Liver (tissue), 9 donors: ENCODE measurements around the gene MTMR6. TPM values are rescaled to one million over a fixed set of nuclear protein-coding genes. Genes with fewer than 3 reads are reported as not detected.

Experiments
- DNase-seq: peaks from one replicate; pipeline ENCODE4 v3.0.0-alpha.2; 2017; ENCODE audit warnings: low spot score
- H3K27ac ChIP-seq, 2 donors: one replicate each; pipeline ENCODE4 v1.7.0; 2013; ENCODE audit warnings: inconsistent platforms in 2 of 2, low read length in 2 of 2, control low read depth in 1 of 2, low read depth in 1 of 2, mild to moderate bottlenecking in 1 of 2
- H3K27me3 ChIP-seq, 4 donors: one replicate each; pipeline versions ENCODE4 v1.6.1 to v1.7.0; 2013; ENCODE audit warnings: low read length in 3 of 4, inconsistent platforms in 1 of 4, mild to moderate bottlenecking in 1 of 4, moderate library complexity in 1 of 4; ENCODE audit not compliant: control insufficient read depth in 4 of 4, insufficient read depth in 4 of 4
- H3K36me3 ChIP-seq, 4 donors: one replicate each; pipeline versions ENCODE4 v1.6.1 to v1.7.0; 2013; ENCODE audit warnings: low read length in 3 of 4, mild to moderate bottlenecking in 3 of 4, low read depth in 1 of 4, moderate library complexity in 1 of 4; ENCODE audit not compliant: control insufficient read depth in 4 of 4, insufficient read depth in 3 of 4
- H3K4me1 ChIP-seq, 4 donors: one replicate each; pipeline versions ENCODE4 v1.6.1 to v1.7.0; 2013; ENCODE audit warnings: low read length in 3 of 4, mild to moderate bottlenecking in 3 of 4, moderate library complexity in 1 of 4; ENCODE audit not compliant: control insufficient read depth in 4 of 4, insufficient read depth in 4 of 4
- H3K4me3 ChIP-seq, 3 donors: one replicate each; pipeline versions ENCODE4 v1.6.1 to v1.7.0; 2013; ENCODE audit warnings: low read length in 3 of 3, control low read depth in 1 of 3, low read depth in 1 of 3, mild to moderate bottlenecking in 1 of 3
- H3K9ac ChIP-seq, 2 donors: one replicate each; pipeline ENCODE4 v1.7.0; 2013; ENCODE audit warnings: low read length in 2 of 2, mild to moderate bottlenecking in 2 of 2, moderate library complexity in 2 of 2, control low read depth in 1 of 2, low read depth in 1 of 2
- H3K9me3 ChIP-seq, 4 donors: one replicate each; pipeline versions ENCODE4 v1.6.1 to v1.7.0; 2013; ENCODE audit warnings: low read length in 3 of 4; ENCODE audit not compliant: control insufficient read depth in 4 of 4
- CTCF ChIP-seq: fragments of 150-350 bp; IDR thresholded peaks from 2 replicates; pipeline ENCODE4 v1.5.1; 2017; ENCODE audit warnings: improper control_type of control experiment, low read depth, low read length; ENCODE audit not compliant: missing input control
- EGR1 ChIP-seq, 2 donors: IDR thresholded peaks; 2 replicates each; pipeline ENCODE4 v1.6.1; 2016 to 2018; ENCODE audit warnings: antibody characterized with exemption in 2 of 2, low read depth in 2 of 2
- FOXA1 ChIP-seq: IDR thresholded peaks from 2 replicates; pipeline ENCODE4 v1.6.1; 2016; ENCODE audit warnings: antibody characterized with exemption
- FOXA2 ChIP-seq: IDR thresholded peaks from 2 replicates; pipeline ENCODE4 v1.6.1; 2016; ENCODE audit warnings: antibody characterized with exemption
- HNF4A ChIP-seq, 2 donors: conservative IDR thresholded peaks; 2 replicates each; pipeline ENCODE4 v1.6.1; 2016; ENCODE audit warnings: antibody characterized with exemption in 2 of 2, mild to moderate bottlenecking in 2 of 2
- HNF4G ChIP-seq: IDR thresholded peaks from 2 replicates; pipeline ENCODE4 v1.6.1; 2016; ENCODE audit warnings: antibody characterized with exemption
- JUND ChIP-seq, 2 donors: IDR thresholded peaks; 2 replicates each; pipeline ENCODE4 v1.6.1; 2016; ENCODE audit warnings: antibody characterized with exemption in 2 of 2
- NR2F2 ChIP-seq: IDR thresholded peaks from 2 replicates; pipeline ENCODE4 v1.6.1; 2016; ENCODE audit warnings: antibody characterized with exemption
- RAD21 ChIP-seq, 2 donors: IDR thresholded peaks; 2 replicates each; pipeline ENCODE4 v1.6.1; 2016; ENCODE audit warnings: antibody characterized with exemption in 2 of 2, mild to moderate bottlenecking in 2 of 2
- SP1 ChIP-seq: IDR thresholded peaks from 2 replicates; pipeline ENCODE4 v1.6.1; 2018; ENCODE audit warnings: antibody characterized with exemption, mild to moderate bottlenecking
- TAF1 ChIP-seq: conservative IDR thresholded peaks from 2 replicates; pipeline ENCODE4 v1.6.1; 2016; ENCODE audit warnings: antibody characterized with exemption, mild to moderate bottlenecking
- YY1 ChIP-seq: IDR thresholded peaks from 2 replicates; pipeline ENCODE4 v1.6.1; 2016; ENCODE audit warnings: antibody characterized with exemption, mild to moderate bottlenecking
- WGBS: extraction: QIAGEN DNeasy Blood & Tissue Kit; methylation state at CpG from one replicate; pipeline ENCODE4 v1.1.7; 2013; 5-methylcytosine and 5-hydroxymethylcytosine counted together
- polyA plus RNA-seq, 2 donors: library from polyadenylated mRNA; stranded (reverse) in 1 of 2; unstranded in 1 of 2; fragments of 200-250 nt in 1 of 2; fragments of >200 nt in 1 of 2; fragmentation: Nextera tagmentation in 1 of 2; extraction: Ambion mirVana in 1 of 2; gene quantifications; one replicate each; pipeline versions ENCODE4 v1.2.1 to v1.2.3, GENCODE V29; 2013 to 2015
- total RNA-seq, 2 donors: library from RNA; depleted of rRNA; stranded (reverse); fragments of >200 nt; gene quantifications; one replicate each; pipeline ENCODE4 v1.2.3, GENCODE V29; 2014
- TF ChIP-seq, protein P1 (sequence below): IDR thresholded peaks from 2 replicates; pipeline ENCODE4 v1.6.1; 2016; ENCODE audit warnings: antibody characterized with exemption
- donor health status: healthy.
- donor health status: healthy.
- donor health status: healthy.
- donor health status: healthy.
- donor health status: healthy.

Gene MTMR6
- total and polyA plus RNA-seq, 4 donors: 5.3 to 12.6 (median 7.6) TPM

DNA sequence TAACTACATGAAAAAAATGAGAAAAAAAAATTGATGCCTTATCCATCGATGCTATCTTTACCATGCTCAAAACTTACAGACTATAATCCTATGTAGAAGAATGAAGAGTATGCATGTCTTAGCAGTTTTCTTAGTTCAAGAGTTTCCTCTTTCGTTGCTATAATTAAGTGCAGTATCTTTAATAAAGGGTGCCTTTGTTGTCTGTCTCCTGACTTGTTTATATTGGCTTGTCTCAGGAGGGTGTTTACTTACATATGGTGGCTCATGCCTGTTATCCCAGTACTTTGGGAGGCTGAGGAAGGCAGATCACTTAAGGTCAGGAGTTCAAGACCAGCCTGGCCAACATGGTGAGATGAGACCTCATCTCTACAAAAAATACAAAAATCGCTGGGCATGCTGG lies 44.3 kb downstream of the MTMR6 start:
- TF ChIP-seq HNF4A (conservative IDR thresholded peaks at IDR 0.05) (no peak), JUND (IDR thresholded peaks at IDR 0.05) (no peak), EGR1 (IDR thresholded peaks at IDR 0.05; ENCODE audit: low read depth in 2 of 2) (no peak), SP1 (no peak), CTCF (no peak), FOXA2 (no peak), RAD21 (IDR thresholded peaks at IDR 0.05) (no peak), FOXA1 (no peak)
- WGBS: 90% methylated on average over 3 of the region's 3 CpGs
- no peak overlapping the region for H3K27ac ChIP-seq
- H3K36me3 ChIP-seq: peaks cover 0 to 3% (median 0%) of the 10 kb centered on the region in 4 donors
- H3K27me3 ChIP-seq: no peaks in the 10 kb centered on the region
- no peak overlapping the region for H3K4me3 ChIP-seq
- H3K4me1 ChIP-seq: no peaks in the 10 kb centered on the region
- H3K9ac ChIP-seq: no peak overlapping the region
- DNase-seq: no peak
- H3K9me3 ChIP-seq: no peaks in the 10 kb centered on the region

GRCh38 chr13:25241007-25241406 lies 46.3 kb downstream of the MTMR6 start:
- H3K4me1 ChIP-seq: no peaks in the 10 kb centered on the region
- WGBS: 0% methylated on average over 1 of the region's 1 CpG
- H3K4me3 ChIP-seq: no peak overlapping the region
- DNase-seq: no peak
- no peaks in the 10 kb centered on the region for H3K27me3 ChIP-seq
- no peaks in the 10 kb centered on the region for H3K9me3 ChIP-seq
- TF ChIP-seq EGR1 (IDR thresholded peaks at IDR 0.05; ENCODE audit: low read depth in 2 of 2) (no peak), FOXA2 (no peak), TAF1 (no peak), HNF4A (conservative IDR thresholded peaks at IDR 0.05) (no peak), CTCF (no peak), NR2F2 (no peak), SP1 (no peak), HNF4G (no peak)
- H3K9ac ChIP-seq: no peak overlapping the region
- no peak overlapping the region for H3K27ac ChIP-seq
- peaks cover 0 to 3% (median 0%) of the 10 kb centered on the region in 4 donors for H3K36me3 ChIP-seq

DNA sequence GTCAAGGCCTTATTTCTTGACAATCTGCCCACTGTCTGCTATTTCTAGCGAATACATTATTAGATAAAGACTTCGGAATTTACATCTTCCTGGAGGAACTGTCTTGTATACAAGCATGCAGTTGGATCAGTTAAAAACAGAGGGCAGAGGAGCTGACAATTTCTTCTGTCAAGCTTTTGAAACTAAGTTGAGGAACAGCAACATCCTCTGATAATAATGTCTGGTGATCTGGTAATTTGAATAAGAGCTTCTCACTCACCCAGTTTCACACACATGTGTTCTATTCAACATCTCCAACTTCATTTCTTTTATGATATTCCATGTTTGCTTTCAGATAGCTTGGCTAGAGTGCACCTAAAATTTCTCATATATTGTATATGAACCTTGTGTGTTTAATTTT lies 50.2 kb downstream of the MTMR6 start:
- no peaks in the 10 kb centered on the region for H3K27me3 ChIP-seq
- H3K4me1 ChIP-seq: no peaks in the 10 kb centered on the region
- no peak overlapping the region for H3K4me3 ChIP-seq
- DNase-seq: no peak
- H3K27ac ChIP-seq: no peak overlapping the region
- H3K36me3 ChIP-seq: no peaks in the 10 kb centered on the region
- no peak for TF ChIP-seq YY1
- TF ChIP-seq NR2F2: no peak
- TF ChIP-seq, protein P1, sequence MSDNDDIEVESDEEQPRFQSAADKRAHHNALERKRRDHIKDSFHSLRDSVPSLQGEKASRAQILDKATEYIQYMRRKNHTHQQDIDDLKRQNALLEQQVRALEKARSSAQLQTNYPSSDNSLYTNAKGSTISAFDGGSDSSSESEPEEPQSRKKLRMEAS: no peak
- no peak overlapping the region for H3K9ac ChIP-seq
- 84% methylated on average over 2 of the region's 2 CpGs for WGBS
- no peaks in the 10 kb centered on the region for H3K9me3 ChIP-seq
